Measurements from ENCODE around the gene PEPD.

PEPD gene

DNA sequence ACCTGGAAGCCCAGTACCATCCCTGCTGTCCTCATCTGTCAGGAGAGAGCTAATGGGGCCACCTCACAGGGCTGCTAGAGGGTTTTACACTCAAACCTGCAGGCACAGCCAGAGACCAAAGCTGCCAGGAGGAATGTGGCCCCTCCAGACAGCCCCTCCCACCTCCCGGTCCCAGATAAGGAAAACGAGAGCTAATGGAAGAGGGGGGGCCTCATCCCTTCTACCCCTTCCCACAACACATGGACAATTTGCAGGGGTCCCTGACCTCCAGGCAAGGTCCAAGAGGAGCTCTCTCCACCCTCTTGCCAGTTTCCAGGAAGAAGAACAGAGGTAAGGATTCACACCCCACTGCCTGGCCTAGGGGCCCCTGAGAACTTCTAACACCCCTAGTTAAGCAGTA, 1.6 kb upstream of the PEPD start:
- DNase-seq (ENCODE audit: low spot score): no peak
- in situ Hi-C loops (cut with MboI; ENCODE audit: low pct_unique_long_range_greater_than_20kb, low sequenced_read_pairs, unreplicated experiment): no loop called here
- TF ChIP-seq, protein P1, sequence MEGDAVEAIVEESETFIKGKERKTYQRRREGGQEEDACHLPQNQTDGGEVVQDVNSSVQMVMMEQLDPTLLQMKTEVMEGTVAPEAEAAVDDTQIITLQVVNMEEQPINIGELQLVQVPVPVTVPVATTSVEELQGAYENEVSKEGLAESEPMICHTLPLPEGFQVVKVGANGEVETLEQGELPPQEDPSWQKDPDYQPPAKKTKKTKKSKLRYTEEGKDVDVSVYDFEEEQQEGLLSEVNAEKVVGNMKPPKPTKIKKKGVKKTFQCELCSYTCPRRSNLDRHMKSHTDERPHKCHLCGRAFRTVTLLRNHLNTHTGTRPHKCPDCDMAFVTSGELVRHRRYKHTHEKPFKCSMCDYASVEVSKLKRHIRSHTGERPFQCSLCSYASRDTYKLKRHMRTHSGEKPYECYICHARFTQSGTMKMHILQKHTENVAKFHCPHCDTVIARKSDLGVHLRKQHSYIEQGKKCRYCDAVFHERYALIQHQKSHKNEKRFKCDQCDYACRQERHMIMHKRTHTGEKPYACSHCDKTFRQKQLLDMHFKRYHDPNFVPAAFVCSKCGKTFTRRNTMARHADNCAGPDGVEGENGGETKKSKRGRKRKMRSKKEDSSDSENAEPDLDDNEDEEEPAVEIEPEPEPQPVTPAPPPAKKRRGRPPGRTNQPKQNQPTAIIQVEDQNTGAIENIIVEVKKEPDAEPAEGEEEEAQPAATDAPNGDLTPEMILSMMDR (IDR thresholded peaks at IDR 0.05; ENCODE audit: extremely low read depth, insufficient read depth, missing control alignments): no peak

DNA sequence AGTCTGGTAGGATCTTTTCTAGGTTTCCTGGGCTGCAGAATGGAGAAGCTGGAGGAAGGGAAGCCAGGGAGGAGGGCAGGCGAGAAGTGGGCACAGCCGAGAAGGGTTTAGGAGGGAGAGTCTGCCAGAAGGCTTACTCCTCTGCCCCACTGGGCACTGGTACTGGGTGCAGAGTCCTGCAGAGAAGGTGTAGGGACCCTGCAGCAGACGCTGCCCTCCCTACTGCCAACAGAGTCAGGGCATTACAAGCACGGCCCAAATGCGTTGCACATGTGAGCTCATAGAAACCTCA, 726 bp upstream of the PEPD start:
- DNase-seq (ENCODE audit: low spot score): no peak
- in situ Hi-C loops (cut with MboI; ENCODE audit: low pct_unique_long_range_greater_than_20kb, low sequenced_read_pairs, unreplicated experiment): no loop called here
- TF ChIP-seq, protein P1 (IDR thresholded peaks at IDR 0.05; ENCODE audit: extremely low read depth, insufficient read depth, missing control alignments): no peak

DNA sequence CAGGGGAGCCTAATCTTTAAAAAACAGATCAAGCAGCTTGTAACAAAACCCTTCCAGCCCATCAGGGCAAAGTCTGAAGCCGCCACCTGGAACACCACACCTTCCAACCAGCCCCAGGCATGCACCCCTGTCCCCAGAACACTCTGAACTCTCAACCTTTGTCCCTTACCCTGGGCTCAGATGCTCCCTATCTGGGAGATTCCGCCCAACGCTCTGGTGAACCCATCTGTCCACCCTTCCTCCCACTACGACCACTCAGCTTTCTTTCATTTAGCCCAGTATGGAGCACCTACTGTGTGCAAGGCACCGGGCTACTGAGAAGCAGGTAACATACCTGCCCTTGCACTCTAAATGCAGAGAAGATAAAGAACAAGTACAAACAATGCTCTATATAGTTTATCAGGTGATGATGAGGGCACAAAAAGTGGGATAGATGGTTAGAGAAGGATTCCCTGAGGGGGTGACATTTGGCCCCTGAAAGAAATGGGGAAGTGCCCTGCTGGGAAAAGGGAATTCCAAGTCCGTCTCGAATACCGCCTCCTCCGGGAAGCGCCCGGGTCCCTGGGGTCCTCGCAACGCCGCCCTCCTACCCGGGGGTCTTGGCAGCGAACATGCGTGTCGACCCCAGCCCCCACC, 629 bp downstream of the PEPD start:
- TF ChIP-seq, protein P1 (IDR thresholded peaks at IDR 0.05; ENCODE audit: extremely low read depth, insufficient read depth, missing control alignments): no peak
- in situ Hi-C loops (cut with MboI; ENCODE audit: low pct_unique_long_range_greater_than_20kb, low sequenced_read_pairs, unreplicated experiment): no loop called here

DNA sequence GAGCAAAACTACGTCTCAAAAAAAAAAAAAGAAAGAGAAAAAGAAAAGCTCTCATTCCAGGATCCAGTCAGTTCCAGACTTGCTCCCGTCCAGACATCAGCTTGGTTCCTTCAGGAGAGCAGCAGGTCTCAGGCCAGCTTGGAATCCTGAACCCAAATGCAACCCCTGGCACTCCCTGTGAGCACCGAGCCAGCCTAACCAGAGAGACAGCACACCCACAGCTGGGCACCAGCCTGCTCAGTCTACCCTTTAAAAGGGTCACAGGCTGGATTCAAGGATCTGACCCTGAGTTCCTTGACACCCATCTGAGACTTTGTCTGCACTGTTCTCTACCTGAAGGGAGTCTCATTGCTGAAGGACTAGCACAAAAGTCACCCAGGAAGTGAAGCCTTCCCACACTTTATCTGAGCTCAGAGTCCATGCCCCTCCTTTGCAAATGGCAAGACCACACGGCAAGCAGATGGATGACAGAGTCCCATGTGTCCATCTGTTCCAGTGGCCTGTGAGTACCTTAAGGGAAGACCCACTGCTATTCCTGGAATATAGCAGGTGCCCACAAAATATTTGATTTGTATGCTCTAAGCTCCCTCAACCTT, 1.4 kb downstream of the PEPD start:
- TF ChIP-seq, protein P1 (IDR thresholded peaks at IDR 0.05; ENCODE audit: extremely low read depth, insufficient read depth, missing control alignments): no peak
- in situ Hi-C loops (cut with MboI; ENCODE audit: low pct_unique_long_range_greater_than_20kb, low sequenced_read_pairs, unreplicated experiment): no loop called here
- DNase-seq (ENCODE audit: low spot score): no peak

More for the DNA sequence above, 629 bp downstream of the PEPD start:
- DNase-seq (ENCODE audit: low spot score): no peak

DNA sequence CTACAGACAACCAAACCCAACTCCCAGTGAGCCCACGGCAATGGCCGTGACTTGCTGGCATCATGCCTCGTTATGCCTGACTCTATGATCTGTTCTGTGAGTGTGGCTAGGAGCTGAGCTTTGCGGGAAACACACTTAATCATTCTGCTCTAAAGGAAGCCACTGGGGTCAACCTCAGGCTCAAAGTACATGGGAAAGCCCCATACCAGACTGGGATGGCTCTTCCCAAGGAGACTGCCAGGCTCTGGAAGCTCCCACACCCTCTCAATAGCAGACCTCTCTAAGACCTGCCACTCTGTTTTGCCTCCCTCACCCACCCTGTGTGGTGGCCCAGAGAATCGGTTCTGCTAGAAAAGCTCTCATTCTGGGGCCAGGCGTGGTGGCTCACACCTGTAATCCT, 2.2 kb downstream of the PEPD start:
- DNase-seq (ENCODE audit: low spot score): no peak
- TF ChIP-seq, protein P1 (IDR thresholded peaks at IDR 0.05; ENCODE audit: extremely low read depth, insufficient read depth, missing control alignments): no peak
- in situ Hi-C loops (cut with MboI; ENCODE audit: low pct_unique_long_range_greater_than_20kb, low sequenced_read_pairs, unreplicated experiment): no loop called here

DNA sequence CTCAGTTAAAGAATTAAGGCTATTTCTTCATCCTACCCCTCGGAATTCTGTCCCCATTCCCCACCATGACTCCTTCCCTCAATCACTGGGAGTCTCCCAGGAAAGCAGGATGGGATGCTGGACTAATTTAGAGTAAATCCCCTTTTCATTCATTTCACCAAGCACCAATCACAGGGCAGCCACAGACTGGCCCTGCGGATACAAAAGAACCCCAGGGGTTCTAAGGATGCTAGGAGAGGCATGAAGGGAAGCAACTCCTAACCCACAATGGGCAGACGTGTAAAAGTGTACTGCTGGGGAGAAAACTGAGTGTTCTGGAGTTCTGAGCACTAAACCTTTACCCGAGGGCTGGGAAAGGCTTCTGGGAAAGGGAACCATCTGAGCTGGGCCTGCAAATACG, 3.0 kb downstream of the PEPD start:
- no peak for DNase-seq (ENCODE audit: low spot score)
- in situ Hi-C loops (cut with MboI; ENCODE audit: low pct_unique_long_range_greater_than_20kb, low sequenced_read_pairs, unreplicated experiment): no loop called here
- TF ChIP-seq, protein P1 (IDR thresholded peaks at IDR 0.05; ENCODE audit: extremely low read depth, insufficient read depth, missing control alignments): no peak

Data from GM13977 (cell line).